Endothelial cell of umbilical vein (primary cell): Measurements from ENCODE around the gene TSSC4. TPM values are rescaled to one million over a fixed set of nuclear protein-coding genes. Genes with fewer than 3 reads are reported as not detected.

Experiments
- BruUV-seq: library from RNA; stranded (reverse); fragments of 400-500 nt; replicated peaks from 2 replicates; lab custom pipeline; 2021; lab: Mats Ljungman, UMichigan
- CTCF ChIA-PET: fragments of 300-600, 350-600 bp; sonication (Branson Sonifier 250); formaldehyde crosslinking; loops from one replicate; lab custom pipeline; 2021; ENCODE audit warnings: antibody characterized with exemption, inconsistent platforms; lab: Charles Lee
- POLR2A ChIA-PET: fragments of 300-600, 350-600 bp; sonication (Branson Sonifier 250); formaldehyde crosslinking; loops from one replicate; lab custom pipeline; 2021; ENCODE audit warnings: antibody characterized with exemption, inconsistent platforms; lab: Charles Lee
- DNase-seq: peaks from one replicate; pipeline ENCODE4 v3.0.0-alpha.2; 2011; ENCODE audit warnings: low read depth, low spot score
- FAIRE-seq: peaks from 2 replicates; lab custom pipeline; 2011; peaks lifted over from hg19 to GRCh38; lab: Jason Lieb, UNC
- H2AFZ ChIP-seq: 2 replicates; pipeline ENCODE4 v1.6.0; 2012; ENCODE audit warnings: low read depth, low read length, control low read depth, inconsistent platforms
- H3K27ac ChIP-seq: 2 replicates; pipeline ENCODE4 v1.5.1; 2011; ENCODE audit warnings: low read depth, mild to moderate bottlenecking, control low read depth, low read length, moderate library complexity; ENCODE audit not compliant: insufficient read depth
- H3K27me3 ChIP-seq, 2 experiments: 2 replicates each; pipeline versions ENCODE4 v1.6.0 to v1.6.1; 2011; ENCODE audit warnings: low read length in 2 of 2, mixed read lengths in 1 of 2; ENCODE audit not compliant: control insufficient read depth in 2 of 2, insufficient read depth in 2 of 2
- H3K36me3 ChIP-seq, 2 experiments: 2 replicates in 1 of 2; 3 replicates in 1 of 2; pipeline ENCODE4 v1.5.1; 2011; ENCODE audit warnings: low read length in 2 of 2, mild to moderate bottlenecking in 1 of 2, moderate library complexity in 1 of 2; ENCODE audit not compliant: control insufficient read depth in 2 of 2, insufficient read depth in 2 of 2; ENCODE audit errors: extremely low read depth in 1 of 2
- H3K4me1 ChIP-seq: 3 replicates; pipeline ENCODE4 v1.5.1; 2011; ENCODE audit warnings: mild to moderate bottlenecking, low read length; ENCODE audit not compliant: control insufficient read depth, insufficient read depth; ENCODE audit errors: extremely low read depth
- H3K4me2 ChIP-seq: 2 replicates; pipeline ENCODE4 v1.6.1; 2011; ENCODE audit warnings: low read length, control low read depth, mixed read lengths; ENCODE audit not compliant: insufficient read depth
- H3K4me3 ChIP-seq, 3 experiments: fragments of 200-600 bp in 1 of 3; sonication (generic), shearing (Covaris generic) in 1 of 3; replicated peaks in 1 of 3; 2 replicates each; pipeline ENCODE4 v1.5.1; 2011 to 2016; ENCODE audit warnings: control low read depth in 3 of 3, low read length in 3 of 3, mild to moderate bottlenecking in 2 of 3, inconsistent platforms in 1 of 3, low read depth in 1 of 3, moderate library complexity in 1 of 3; ENCODE audit not compliant: insufficient read depth in 1 of 3
- H3K79me2 ChIP-seq: 2 replicates; pipeline ENCODE4 v1.6.0; 2012; ENCODE audit warnings: low read length, inconsistent platforms; ENCODE audit not compliant: control insufficient read depth, insufficient read depth
- H3K9ac ChIP-seq: replicated peaks from 2 replicates; pipeline ENCODE3; 2011; ENCODE audit warnings: low read length, control low read depth; ENCODE audit not compliant: insufficient read depth; ENCODE audit errors: extremely low read depth
- H3K9me1 ChIP-seq: replicated peaks from 3 replicates; pipeline ENCODE4 v1.6.0; 2011; ENCODE audit warnings: mild to moderate bottlenecking, low read length; ENCODE audit not compliant: control insufficient read depth, insufficient read depth; ENCODE audit errors: extremely low read depth
- H3K9me3 ChIP-seq: replicated peaks from 2 replicates; pipeline ENCODE4 v1.5.1; 2012; ENCODE audit warnings: low read length, inconsistent platforms; ENCODE audit not compliant: control insufficient read depth, insufficient read depth
- H4K20me1 ChIP-seq: replicated peaks from 2 replicates; pipeline ENCODE3; 2011; ENCODE audit warnings: mild to moderate bottlenecking, low read length; ENCODE audit not compliant: control insufficient read depth, insufficient read depth; ENCODE audit errors: extremely low read depth
- EZH2 ChIP-seq: IDR thresholded peaks from 2 replicates; pipeline ENCODE4 v1.6.1; 2012; ENCODE audit warnings: borderline replicate concordance, low read depth, mild to moderate bottlenecking, moderate library complexity, low read length, inconsistent platforms; ENCODE audit not compliant: severe bottlenecking
- FOS ChIP-seq: IDR thresholded peaks from 2 replicates; pipeline ENCODE4 v1.6.1; 2011; ENCODE audit warnings: mild to moderate bottlenecking, low read length, moderate library complexity, borderline replicate concordance; ENCODE audit not compliant: insufficient read depth
- POLR2A ChIP-seq: IDR thresholded peaks from 2 replicates; pipeline ENCODE4 v1.6.1; 2012; ENCODE audit warnings: low read depth, mild to moderate bottlenecking, control low read depth, low read length
- POLR2AphosphoS5 ChIP-seq: IDR thresholded peaks from 2 replicates; pipeline ENCODE4 v1.6.1; 2012; ENCODE audit warnings: low read depth, mild to moderate bottlenecking, control low read depth, low read length, moderate library complexity; ENCODE audit not compliant: insufficient read depth
- dilution Hi-C: fragments of 300-500 bp; cut with MboI; formaldehyde crosslinking; loops from one replicate; pipeline ENCODE4 v1.15.0; 2019; ENCODE audit warnings: low sequenced_read_pairs; ENCODE audit not compliant: extremely low pct_ligation_motif_present
- intact Hi-C: fragments of 100-400 bp; cut with micrococcal nuclease; formaldehyde crosslinking; loops from one replicate; pipeline ENCODE4 v1.10.0; 2022
- polyA plus RNA-seq, 4 experiments: library from polyadenylated mRNA; depleted of rRNA in 3 of 4; stranded (reverse) in 3 of 4; unstranded in 1 of 4; fragments of >200 nt; gene quantifications; 2 replicates each; pipeline versions ENCODE4 v1.2.1 to v1.2.3, GENCODE V29; 2011 to 2012; ENCODE audit warnings: missing spikeins in 1 of 4
- total RNA-seq: library from RNA; stranded (reverse); gene quantifications from 2 replicates; pipeline ENCODE4 v1.2.3, GENCODE V29; 2021
- TF ChIP-seq, protein P1 (sequence below), 2 donors: IDR thresholded peaks; 1 replicate in 1 of 2; 2 replicates in 1 of 2; pipeline ENCODE4 v1.5.1; 2011; ENCODE audit warnings: low read length in 2 of 2, mild to moderate bottlenecking in 2 of 2, moderate library complexity in 2 of 2, control low read depth in 1 of 2, inconsistent platforms in 1 of 2, low read depth in 1 of 2; ENCODE audit not compliant: insufficient read depth in 1 of 2; ENCODE audit errors: extremely low read depth in 1 of 2

The TSSC4 gene
- total and polyA plus RNA-seq, 2 donors (not counting 3 experiments of a cell fraction or from before 2014, with no cell fraction given): 42.7 to 59.6 TPM

DNA sequence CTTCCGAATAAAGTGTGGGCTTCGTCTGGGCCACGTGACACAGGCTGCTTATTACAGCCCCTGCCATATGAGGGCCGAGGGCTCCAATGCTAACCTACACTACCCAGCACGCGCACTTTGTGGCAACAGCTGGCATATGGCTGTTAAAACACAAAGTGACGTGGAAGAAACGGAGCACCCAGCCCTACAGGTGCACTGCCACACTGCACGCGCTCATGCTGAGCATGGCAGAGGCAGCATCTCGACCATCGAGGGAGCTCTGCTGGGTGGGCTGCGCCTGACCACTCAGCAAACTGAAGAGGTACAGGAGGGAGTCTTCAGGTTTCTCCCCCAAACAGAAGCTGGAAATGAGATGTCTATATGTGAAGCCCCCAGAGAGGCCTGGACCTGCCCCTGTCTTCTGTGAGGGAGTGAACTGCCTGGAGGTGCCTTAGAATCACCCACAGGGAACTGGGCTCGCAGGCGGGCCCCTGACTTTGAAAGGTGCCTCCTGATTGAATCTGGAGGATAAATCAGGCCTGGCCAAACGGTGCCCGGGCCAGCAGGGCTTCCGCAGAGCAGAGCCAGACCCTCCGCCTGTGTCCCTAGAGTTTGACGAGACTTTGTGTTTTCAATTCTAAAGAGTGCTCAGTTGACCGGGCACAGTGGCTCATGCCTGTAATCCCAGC is 18.3 kb downstream of the TSSC4 start:
- H3K9ac ChIP-seq: no peak overlapping the region
- ChIA-PET CTCF (interaction anchor here (0.6 to 10.1 kb wide), 35 partner anchors 10 to 766 kb away, joined by 3 to 829 read pairs (median 6); partner anchors contain the start of genes C11orf21, CD81, TSPAN32 and TSSC4), POLR2A (interaction anchor here (1.0 kb wide), 1 partner anchor 114 kb away, joined by 3 read pairs; no protein-coding TSS in a partner anchor)
- no peak overlapping the region for H2AFZ ChIP-seq
- FAIRE-seq (no peak), DNase-seq (no peak)
- H3K79me2 ChIP-seq: no peaks in the 10 kb centered on the region
- no peaks in the 10 kb centered on the region for H3K9me1 ChIP-seq
- dilution Hi-C loops (no loop called here), intact Hi-C loops (loop anchor here (1.0 to 2.0 kb wide), 4 partner anchors 19 to 222 kb away; partner anchors contain the start of gene TSSC4)
- no peaks in the 10 kb centered on the region for H3K36me3 ChIP-seq
- H3K4me2 ChIP-seq: no peak overlapping the region
- no peak overlapping the region for H3K27ac ChIP-seq
- no peak for TF ChIP-seq POLR2AphosphoS5
- TF ChIP-seq EZH2: no peak
- no peak overlapping the region for H3K4me3 ChIP-seq
- no peaks in the 10 kb centered on the region for H3K4me1 ChIP-seq
- no peaks in the 10 kb centered on the region for H4K20me1 ChIP-seq
- no peaks in the 10 kb centered on the region for H3K9me3 ChIP-seq
- BruUV-seq: no TSS peak
- no peaks in the 10 kb centered on the region for H3K27me3 ChIP-seq

DNA sequence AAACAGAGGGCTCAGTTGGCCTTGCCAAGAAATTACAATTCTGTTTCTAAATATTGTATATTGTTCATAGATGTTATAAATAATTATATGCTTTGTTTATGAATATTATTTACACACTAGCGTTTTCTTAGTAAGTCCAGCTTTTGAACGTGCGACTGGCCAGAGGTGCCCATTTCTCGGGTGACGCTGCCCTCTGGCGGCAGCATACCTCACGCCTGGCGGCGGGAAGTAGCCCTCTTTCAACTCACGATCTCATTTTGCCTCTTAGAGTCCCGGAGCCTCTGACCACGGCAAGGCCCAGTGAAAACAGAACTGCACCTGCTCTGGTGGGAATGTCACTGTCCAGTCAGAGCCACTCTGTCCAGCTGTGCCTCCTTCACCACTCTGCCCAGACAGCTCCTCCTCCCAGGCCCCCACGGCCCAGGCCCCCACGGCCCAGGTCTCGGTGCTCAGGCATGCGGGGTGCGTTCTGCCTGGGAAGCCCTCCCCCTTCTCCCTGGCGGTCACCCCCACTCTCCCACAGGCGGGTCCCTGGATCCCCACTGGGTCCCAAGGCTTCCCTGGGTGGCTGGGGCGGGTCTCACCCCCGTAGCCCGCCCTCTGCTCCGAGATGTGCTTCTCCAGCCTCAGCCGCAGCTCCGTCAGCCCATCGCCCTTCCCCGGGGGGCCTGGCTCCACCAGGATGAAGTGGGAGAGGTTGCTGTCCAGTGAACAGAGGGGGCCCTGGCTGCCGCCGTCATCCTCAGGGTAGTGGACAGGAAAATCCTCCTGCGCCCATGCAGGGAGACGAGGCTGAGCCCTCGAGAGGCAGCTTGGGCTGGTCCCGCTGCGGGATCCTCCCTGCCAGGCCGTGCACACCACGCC is 19.3 kb downstream of the TSSC4 start:
- POLR2A ChIA-PET: interaction anchor here (0.7 to 1.6 kb wide), 3 partner anchors 115 to 474 kb away, joined by 3 to 7 read pairs (median 3); no protein-coding TSS in a partner anchor

More for the DNA sequence above, 19.3 kb downstream of the TSSC4 start:
- CTCF ChIA-PET: interaction anchor here (0.6 to 10.1 kb wide), 46 partner anchors 9 to 767 kb away, joined by 3 to 829 read pairs (median 5); partner anchors contain the start of genes C11orf21, CD81, TSPAN32 and TSSC4
- dilution Hi-C loops: no loop called here
- BruUV-seq: no TSS peak
- Histone ChIP-seq H3K4me3 (no peak overlapping the region), H3K9me3 (no peaks in the 10 kb centered on the region), H3K27ac (no peak overlapping the region), H3K9ac (no peak overlapping the region), H2AFZ (no peak overlapping the region), H3K4me2 (no peak overlapping the region), H3K79me2 (no peaks in the 10 kb centered on the region), H3K4me1 (no peaks in the 10 kb centered on the region), H4K20me1 (no peaks in the 10 kb centered on the region), H3K27me3 (no peaks in the 10 kb centered on the region), H3K36me3 (no peaks in the 10 kb centered on the region), H3K9me1 (no peaks in the 10 kb centered on the region)
- FAIRE-seq: peak; percentile 64
- peak; percentile 77 for DNase-seq
- intact Hi-C loops: loop anchor here (1.0 to 2.0 kb wide), 5 partner anchors 20 to 254 kb away; partner anchors contain the start of gene TSSC4
- no peak for TF ChIP-seq FOS
- TF ChIP-seq, protein P1, sequence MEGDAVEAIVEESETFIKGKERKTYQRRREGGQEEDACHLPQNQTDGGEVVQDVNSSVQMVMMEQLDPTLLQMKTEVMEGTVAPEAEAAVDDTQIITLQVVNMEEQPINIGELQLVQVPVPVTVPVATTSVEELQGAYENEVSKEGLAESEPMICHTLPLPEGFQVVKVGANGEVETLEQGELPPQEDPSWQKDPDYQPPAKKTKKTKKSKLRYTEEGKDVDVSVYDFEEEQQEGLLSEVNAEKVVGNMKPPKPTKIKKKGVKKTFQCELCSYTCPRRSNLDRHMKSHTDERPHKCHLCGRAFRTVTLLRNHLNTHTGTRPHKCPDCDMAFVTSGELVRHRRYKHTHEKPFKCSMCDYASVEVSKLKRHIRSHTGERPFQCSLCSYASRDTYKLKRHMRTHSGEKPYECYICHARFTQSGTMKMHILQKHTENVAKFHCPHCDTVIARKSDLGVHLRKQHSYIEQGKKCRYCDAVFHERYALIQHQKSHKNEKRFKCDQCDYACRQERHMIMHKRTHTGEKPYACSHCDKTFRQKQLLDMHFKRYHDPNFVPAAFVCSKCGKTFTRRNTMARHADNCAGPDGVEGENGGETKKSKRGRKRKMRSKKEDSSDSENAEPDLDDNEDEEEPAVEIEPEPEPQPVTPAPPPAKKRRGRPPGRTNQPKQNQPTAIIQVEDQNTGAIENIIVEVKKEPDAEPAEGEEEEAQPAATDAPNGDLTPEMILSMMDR (IDR thresholded peaks at IDR 0.05; ENCODE audit: extremely low read depth in 1 of 2, insufficient read depth in 1 of 2, low read depth in 1 of 2, low read length in 2 of 2): peak; percentile 82 to 86
- TF ChIP-seq EZH2: no peak
- no peak for TF ChIP-seq POLR2A
